ENCODE measurements around the gene IDH3A. TPM values are rescaled to one million over a fixed set of nuclear protein-coding genes. Genes with fewer than 3 reads are reported as not detected.

IDH3A gene
- total RNA-seq, 6 experiments from 2014 or later: 22.0 to 46.5 (median 34.6) TPM

DNA sequence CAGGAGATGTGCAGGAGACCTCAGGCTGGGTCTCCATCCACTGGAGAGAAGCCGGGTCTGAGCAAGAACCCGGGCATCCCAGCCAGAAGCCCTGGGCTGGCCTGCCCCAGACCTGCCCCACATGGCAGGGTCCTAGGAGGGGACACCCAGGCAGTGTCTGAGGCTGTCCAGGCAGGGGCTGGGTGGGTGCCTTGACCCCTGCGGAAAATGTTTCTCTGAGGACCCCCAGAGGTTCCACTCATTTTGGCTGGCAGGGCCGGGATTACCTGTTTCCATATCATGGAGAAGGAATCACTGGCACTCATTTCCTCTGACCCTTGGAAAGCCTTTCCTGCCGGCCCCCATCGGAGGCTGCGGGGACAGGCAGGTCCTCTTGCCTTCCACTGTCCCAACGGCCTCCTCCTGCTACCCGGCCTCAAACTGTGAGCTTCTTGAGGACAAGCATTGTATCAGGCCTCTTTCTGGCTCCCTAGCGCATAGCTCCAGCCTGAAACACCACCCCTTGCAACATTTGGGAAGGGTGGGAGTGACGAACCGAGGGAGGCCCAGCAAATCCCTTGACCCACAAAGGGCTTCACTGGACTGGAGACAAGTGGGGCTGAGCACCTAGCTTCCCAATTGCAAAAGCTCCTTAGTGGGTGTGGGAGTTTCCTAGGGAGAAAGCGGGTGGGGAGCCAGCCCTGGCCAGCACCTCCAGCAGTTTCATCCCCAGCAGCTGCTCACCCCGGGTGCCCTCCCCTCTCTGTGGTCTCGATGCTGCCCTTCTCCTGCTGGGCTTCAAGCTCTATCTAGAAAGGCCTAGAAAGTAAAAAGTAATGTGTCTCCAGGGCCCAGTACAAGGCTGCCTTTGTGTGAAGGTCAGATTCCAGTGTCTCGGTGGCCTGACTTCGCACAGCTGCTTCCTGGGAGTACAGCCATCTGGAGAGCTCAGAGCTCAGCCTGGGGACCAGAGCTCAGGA lies 55.5 kb downstream of the IDH3A start:
- Histone ChIP-seq H3K9me3 (no peaks in the 10 kb centered on the region), H3K4me3 (no peak overlapping the region), H3K36me3 (no peaks in the 10 kb centered on the region), H3K27me3 (no peaks in the 10 kb centered on the region), H3K27ac (no peak overlapping the region), H3K4me1 (peaks cover 0 to 1% (median under 1%) of the 10 kb centered on the region in 4 donors)
- 58% methylated on average over 6 of the region's 17 CpGs for WGBS (ENCODE audit: insufficient coverage, low coverage, low lambda C conversion rate, missing lambda C conversion rate)
- DNase-seq: no peak
- intact Hi-C loops (cut with DNase I): no loop called here
- no peak for ATAC-seq
- TF ChIP-seq POLR2A (IDR thresholded peaks at IDR 0.05): no peak
- TF ChIP-seq, protein P1, sequence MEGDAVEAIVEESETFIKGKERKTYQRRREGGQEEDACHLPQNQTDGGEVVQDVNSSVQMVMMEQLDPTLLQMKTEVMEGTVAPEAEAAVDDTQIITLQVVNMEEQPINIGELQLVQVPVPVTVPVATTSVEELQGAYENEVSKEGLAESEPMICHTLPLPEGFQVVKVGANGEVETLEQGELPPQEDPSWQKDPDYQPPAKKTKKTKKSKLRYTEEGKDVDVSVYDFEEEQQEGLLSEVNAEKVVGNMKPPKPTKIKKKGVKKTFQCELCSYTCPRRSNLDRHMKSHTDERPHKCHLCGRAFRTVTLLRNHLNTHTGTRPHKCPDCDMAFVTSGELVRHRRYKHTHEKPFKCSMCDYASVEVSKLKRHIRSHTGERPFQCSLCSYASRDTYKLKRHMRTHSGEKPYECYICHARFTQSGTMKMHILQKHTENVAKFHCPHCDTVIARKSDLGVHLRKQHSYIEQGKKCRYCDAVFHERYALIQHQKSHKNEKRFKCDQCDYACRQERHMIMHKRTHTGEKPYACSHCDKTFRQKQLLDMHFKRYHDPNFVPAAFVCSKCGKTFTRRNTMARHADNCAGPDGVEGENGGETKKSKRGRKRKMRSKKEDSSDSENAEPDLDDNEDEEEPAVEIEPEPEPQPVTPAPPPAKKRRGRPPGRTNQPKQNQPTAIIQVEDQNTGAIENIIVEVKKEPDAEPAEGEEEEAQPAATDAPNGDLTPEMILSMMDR (IDR thresholded peaks at IDR 0.05): no peak

DNA sequence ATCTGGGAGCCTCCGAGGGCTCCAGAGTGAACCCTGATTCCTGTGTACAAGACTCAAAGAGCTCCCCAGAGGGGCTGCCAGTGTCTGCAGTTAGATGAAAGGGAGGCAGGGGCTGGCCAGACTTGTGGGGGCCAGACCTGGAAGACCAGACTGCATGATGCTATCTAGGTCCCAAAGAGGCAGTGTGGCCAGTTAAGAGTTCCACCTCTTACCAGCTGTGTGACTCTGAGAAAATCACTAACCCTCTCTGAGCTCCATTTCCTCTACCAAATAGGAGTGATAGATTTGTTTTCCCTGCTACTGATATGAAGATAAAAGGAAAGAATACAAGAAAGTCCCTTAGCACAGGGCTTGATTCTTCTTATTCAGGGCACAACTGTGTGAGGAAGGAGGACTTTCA lies 56.2 kb downstream of the IDH3A start:
- H3K27me3 ChIP-seq: no peaks in the 10 kb centered on the region
- intact Hi-C loops (cut with DNase I): no loop called here
- H3K36me3 ChIP-seq: no peaks in the 10 kb centered on the region
- H3K4me3 ChIP-seq: no peak overlapping the region
- H3K9me3 ChIP-seq: no peaks in the 10 kb centered on the region
- DNase-seq (no peak), ATAC-seq (no peak)
- WGBS (ENCODE audit: insufficient coverage, low coverage, low lambda C conversion rate, missing lambda C conversion rate): 60% methylated on average over 1 of the region's 1 CpG
- no peak for TF ChIP-seq POLR2A (IDR thresholded peaks at IDR 0.05)
- TF ChIP-seq, protein P1 (IDR thresholded peaks at IDR 0.05): no peak
- peaks cover 0 to 9% (median 5%) of the 10 kb centered on the region in 4 donors for H3K4me1 ChIP-seq
- no peak overlapping the region for H3K27ac ChIP-seq

DNA sequence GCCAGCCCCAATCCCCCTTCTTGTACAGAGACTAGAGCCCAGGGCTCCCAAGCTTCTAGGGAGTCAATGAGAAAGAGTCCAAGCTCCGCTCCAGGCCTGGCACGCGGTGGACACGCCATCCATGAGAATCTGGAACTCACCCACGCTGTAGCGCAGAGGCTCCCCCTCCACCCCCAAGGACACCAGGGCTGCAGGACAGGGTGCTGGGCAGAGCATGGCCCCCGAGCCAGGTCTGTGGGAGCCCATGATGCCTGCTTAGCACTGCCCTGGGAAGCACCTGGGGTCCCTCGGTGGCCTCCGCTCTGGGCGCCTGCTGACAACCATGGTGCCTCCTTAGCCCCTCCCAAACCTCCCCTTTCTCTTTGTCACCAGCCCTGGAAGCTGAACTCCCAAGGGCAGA lies 56.7 kb downstream of the IDH3A start:
- no peaks in the 10 kb centered on the region for H3K9me3 ChIP-seq
- intact Hi-C loops (cut with DNase I): no loop called here
- H3K27ac ChIP-seq: no peak overlapping the region
- no peaks in the 10 kb centered on the region for H3K36me3 ChIP-seq
- DNase-seq (no peak), ATAC-seq (no peak)
- peaks cover 0 to 10% (median 5%) of the 10 kb centered on the region in 4 donors for H3K4me1 ChIP-seq
- H3K4me3 ChIP-seq: no peak overlapping the region
- TF ChIP-seq, protein P1 (IDR thresholded peaks at IDR 0.05): no peak
- TF ChIP-seq POLR2A (IDR thresholded peaks at IDR 0.05): no peak
- H3K27me3 ChIP-seq: no peaks in the 10 kb centered on the region
- WGBS (ENCODE audit: insufficient coverage, low coverage, low lambda C conversion rate, missing lambda C conversion rate): no CpG with 5 or more reads among the region's 10 CpGs

DNA sequence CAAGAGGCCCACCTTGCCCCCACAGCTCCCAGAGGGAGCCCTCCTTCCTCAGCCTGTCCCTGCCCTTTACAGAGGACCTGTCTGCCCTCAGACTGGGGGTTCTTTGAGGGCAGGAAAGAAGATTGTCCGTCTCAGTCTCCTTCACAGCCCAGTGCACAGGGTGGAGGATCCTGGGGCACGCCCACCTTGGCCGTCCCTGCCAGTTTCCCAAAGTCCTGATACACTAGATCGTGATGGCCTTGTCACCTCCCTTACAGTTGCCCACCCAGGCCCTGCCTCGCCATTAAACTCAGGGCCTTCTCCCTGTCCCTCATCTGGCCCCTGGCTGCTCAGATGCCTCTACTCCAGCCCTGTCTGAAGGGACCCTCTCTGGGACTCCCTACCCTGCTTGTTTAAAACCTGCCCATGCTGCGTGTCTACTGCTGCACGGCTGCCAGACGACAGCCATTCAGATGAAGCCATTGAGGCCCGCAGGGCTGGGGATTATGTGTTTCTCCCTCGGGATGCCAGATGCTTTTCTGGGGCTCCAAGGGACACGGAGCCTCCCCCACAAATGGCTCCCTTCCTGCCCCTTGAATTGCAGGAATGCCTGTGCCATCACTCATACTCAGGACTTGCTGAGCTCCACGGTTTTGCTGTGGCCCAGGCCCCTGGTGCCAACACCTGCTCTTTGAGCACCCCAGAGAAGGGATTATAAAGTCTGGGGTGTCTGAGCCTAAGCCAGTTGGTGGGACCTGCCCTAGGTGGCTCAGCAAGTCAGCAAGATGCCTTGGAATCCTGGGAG lies 57.4 kb downstream of the IDH3A start:
- no peak for ATAC-seq
- Histone ChIP-seq H3K36me3 (no peaks in the 10 kb centered on the region), H3K27me3 (no peaks in the 10 kb centered on the region), H3K9me3 (no peaks in the 10 kb centered on the region), H3K27ac (no peak overlapping the region), H3K4me1 (peaks cover 0 to 10% (median 5%) of the 10 kb centered on the region in 4 donors), H3K4me3 (no peak overlapping the region)
- TF ChIP-seq, protein P1 (IDR thresholded peaks at IDR 0.05): no peak
- no peak for TF ChIP-seq POLR2A (IDR thresholded peaks at IDR 0.05)
- no peak for DNase-seq
- intact Hi-C loops (cut with DNase I): no loop called here
- WGBS (ENCODE audit: insufficient coverage, low coverage, low lambda C conversion rate, missing lambda C conversion rate): 82% methylated on average over 8 of the region's 12 CpGs

Measured in right lobe of liver (tissue), 6 donors.